Activated CD8-positive, alpha-beta memory T cell treated with anti-CD3 and anti-CD28 coated beads, Interleukin-2, amount 10 ng/mL, durations not matched to agents 7 days and 5 days (primary cell): ENCODE measurements around the gene MYT1. TPM values are rescaled to one million over a fixed set of nuclear protein-coding genes. Genes with fewer than 3 reads are reported as not detected.
"Not testable (repeated sequence)": the region's sequence is repeated elsewhere in the genome, so short reads cannot be mapped to it uniquely, and the experiment has no call there.

Source experiments
- ATAC-seq: fragments of 150-1000 bp; cut with Tn5 transposase; one replicate; pipeline ENCODE4 v1.10.0; 2021; ENCODE audit warnings: moderate library complexity
- CTCF ChIA-PET: fragments of 350-600 bp; sonication (Branson Sonifier 250); formaldehyde crosslinking; loops from one replicate; lab custom pipeline; 2021; ENCODE audit warnings: antibody characterized with exemption; lab: Charles Lee
- DNase-seq: peaks from one replicate; pipeline ENCODE4 v3.0.0-alpha.2; 2020
- H3K27ac Mint-ChIP-seq: one replicate; pipeline ENCODE4 v1.8.0; 2021; ENCODE audit warnings: mild to moderate bottlenecking, mixed read lengths
- H3K27me3 Mint-ChIP-seq: one replicate; pipeline ENCODE4 v1.8.0; 2021; ENCODE audit warnings: mixed read lengths
- H3K36me3 Mint-ChIP-seq: one replicate; pipeline ENCODE4 v1.8.0; 2021; ENCODE audit warnings: mild to moderate bottlenecking, mixed read lengths
- H3K4me1 Mint-ChIP-seq: one replicate; pipeline ENCODE4 v1.8.0; 2021; ENCODE audit warnings: mixed read lengths
- H3K4me3 Mint-ChIP-seq: one replicate; pipeline ENCODE4 v1.8.0; 2021; ENCODE audit warnings: mild to moderate bottlenecking, moderate library complexity, mixed read lengths
- H3K9me3 Mint-ChIP-seq: one replicate; pipeline ENCODE4 v1.8.0; 2022; ENCODE audit warnings: low read depth, mixed read lengths
- total RNA-seq, 2 experiments: library from RNA; stranded (reverse); gene quantifications; one replicate each; pipeline ENCODE4 v1.2.3, GENCODE V29; 2021

MYT1 gene
- total RNA-seq, 2 experiments from 2014 or later, result not detected

DNA sequence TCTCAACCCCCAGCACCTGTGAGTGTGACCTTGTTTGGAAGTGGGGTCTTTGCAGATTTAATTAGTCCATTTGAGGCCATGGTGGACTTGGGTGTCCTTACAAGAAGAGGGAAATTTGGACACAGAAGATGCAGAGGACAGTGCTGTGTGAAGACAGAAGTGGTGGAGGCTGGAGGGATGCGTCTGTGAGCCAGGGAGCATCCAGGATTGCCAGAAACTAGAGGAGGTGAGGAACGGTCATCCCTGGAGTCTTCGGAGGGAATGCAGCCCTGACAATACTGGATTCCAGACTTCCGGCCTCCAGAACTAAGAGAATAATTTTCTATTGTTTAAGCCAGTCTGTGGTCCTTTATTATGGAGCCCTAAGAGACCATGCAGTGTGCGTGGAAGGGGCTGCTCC is 34.0 kb upstream of the MYT1 start:
- Mint-ChIP-seq H3K9me3 (no peaks in the 10 kb centered on the region), H3K36me3 (no peaks in the 10 kb centered on the region), H3K27ac (no peak overlapping the region), H3K4me1 (no peaks in the 10 kb centered on the region), H3K27me3 (peaks cover 15% of the 10 kb centered on the region), H3K4me3 (no peak overlapping the region)
- ATAC-seq (no peak), DNase-seq (no peak)
- CTCF ChIA-PET, result interaction anchor here (0.7 kb wide), 1 partner anchor 92 kb away, joined by 3 read pairs; no protein-coding TSS in a partner anchor

- no peak for DNase-seq
- Mint-ChIP-seq H3K4me1 (no peaks in the 10 kb centered on the region), H3K4me3 (no peak overlapping the region), H3K27me3 (peaks cover 15% of the 10 kb centered on the region), H3K27ac (no peak overlapping the region), H3K9me3 (no peaks in the 10 kb centered on the region), H3K36me3 (no peaks in the 10 kb centered on the region)
- CTCF ChIA-PET, result interaction anchor here (1.0 kb wide), 1 partner anchor 10 kb away, joined by 3 read pairs; no protein-coding TSS in a partner anchor
- ATAC-seq, result no peak
Observed at GRCh38 chr20:64130876-64131275, 33.4 kb upstream of the MYT1 start.

DNA sequence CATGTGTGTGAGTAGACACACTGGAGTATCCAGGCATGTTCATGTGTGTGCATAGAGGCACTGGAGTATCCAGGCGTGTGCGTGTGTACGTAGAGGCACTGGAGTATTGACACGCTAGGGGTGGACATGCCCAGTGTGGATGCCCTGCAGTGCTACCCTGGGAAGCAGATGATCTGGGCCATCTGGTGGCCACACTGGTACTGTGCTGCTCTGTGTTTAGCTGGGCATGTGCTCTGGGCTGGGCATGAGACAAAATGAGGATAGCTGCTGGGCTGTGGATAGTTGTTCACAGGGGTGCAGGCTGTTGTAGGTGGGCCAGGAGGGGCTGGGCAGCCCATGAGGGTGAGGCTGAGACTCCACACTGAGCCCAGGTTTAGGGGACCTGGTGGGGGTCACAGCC is 32.8 kb upstream of the MYT1 start:
- Mint-ChIP-seq H3K4me1 (no peaks in the 10 kb centered on the region), H3K36me3 (no peaks in the 10 kb centered on the region), H3K27me3 (peaks cover 15% of the 10 kb centered on the region), H3K4me3 (no peak overlapping the region), H3K9me3 (no peaks in the 10 kb centered on the region), H3K27ac (no peak overlapping the region)
- peak; percentile 66 for ATAC-seq
- CTCF ChIA-PET, result interaction anchor here (1.0 kb wide), 1 partner anchor 11 kb away, joined by 3 read pairs; no protein-coding TSS in a partner anchor
- no peak for DNase-seq

- Mint-ChIP-seq H3K36me3 (no peaks in the 10 kb centered on the region), H3K9me3 (no peaks in the 10 kb centered on the region), H3K4me3 (no peak overlapping the region), H3K27me3 (peaks cover 5% of the 10 kb centered on the region), H3K4me1 (no peaks in the 10 kb centered on the region), H3K27ac (no peak overlapping the region)
- ATAC-seq, result peak; percentile 12
- no peak for DNase-seq
- CTCF ChIA-PET, result no interaction called here
Observed at GRCh38 chr20:64133951-64134407, 30.3 kb upstream of the MYT1 start.

- H3K27ac Mint-ChIP-seq, DNase-seq, H3K4me1 Mint-ChIP-seq, H3K36me3 Mint-ChIP-seq, CTCF ChIA-PET, H3K27me3 Mint-ChIP-seq, H3K9me3 Mint-ChIP-seq, H3K4me3 Mint-ChIP-seq, ATAC-seq: not testable (repeated sequence)
Observed at GRCh38 chr20:64134744-64135143, 29.5 kb upstream of the MYT1 start.

DNA sequence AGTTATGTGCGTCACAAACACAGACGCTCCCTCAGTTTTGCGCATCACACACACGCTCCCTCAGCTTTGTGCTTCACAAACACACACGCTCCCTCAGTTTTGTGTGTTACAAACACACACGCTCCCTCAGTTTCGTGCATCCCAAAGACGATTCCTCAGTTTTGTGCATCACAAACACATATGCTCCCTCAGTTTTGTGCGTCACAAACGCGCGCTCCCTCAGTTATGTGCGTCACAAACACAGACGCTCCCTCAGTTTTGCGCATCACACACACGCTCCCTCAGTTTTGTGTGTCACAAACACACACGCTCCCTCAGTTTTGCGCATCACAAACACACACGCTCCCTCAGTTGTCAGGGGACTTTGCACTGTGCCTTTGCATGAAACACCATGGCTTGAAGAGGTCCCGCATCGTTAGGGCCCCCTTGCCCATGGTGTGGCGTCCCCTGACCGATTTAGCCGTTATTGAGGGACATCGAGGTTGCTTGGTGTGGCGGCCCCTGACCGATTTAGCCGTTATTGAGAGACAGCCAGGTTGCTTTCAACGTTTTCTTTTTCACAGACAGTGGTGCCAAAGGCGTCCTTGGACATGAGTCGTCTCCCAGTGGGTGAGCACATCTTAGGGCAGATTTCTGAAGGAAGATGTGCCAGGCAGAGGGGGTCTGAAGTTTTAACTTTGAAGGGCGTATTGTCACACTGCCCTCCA is 28.1 kb upstream of the MYT1 start:
- CTCF ChIA-PET, result no interaction called here
- no peaks in the 10 kb centered on the region for H3K36me3 Mint-ChIP-seq
- DNase-seq (no peak), ATAC-seq (no peak)
- no peaks in the 10 kb centered on the region for H3K4me1 Mint-ChIP-seq
- H3K9me3 Mint-ChIP-seq, result no peaks in the 10 kb centered on the region
- H3K27me3 Mint-ChIP-seq, result no peaks in the 10 kb centered on the region
- no peak overlapping the region for H3K27ac Mint-ChIP-seq
- H3K4me3 Mint-ChIP-seq, result no peak overlapping the region

DNA sequence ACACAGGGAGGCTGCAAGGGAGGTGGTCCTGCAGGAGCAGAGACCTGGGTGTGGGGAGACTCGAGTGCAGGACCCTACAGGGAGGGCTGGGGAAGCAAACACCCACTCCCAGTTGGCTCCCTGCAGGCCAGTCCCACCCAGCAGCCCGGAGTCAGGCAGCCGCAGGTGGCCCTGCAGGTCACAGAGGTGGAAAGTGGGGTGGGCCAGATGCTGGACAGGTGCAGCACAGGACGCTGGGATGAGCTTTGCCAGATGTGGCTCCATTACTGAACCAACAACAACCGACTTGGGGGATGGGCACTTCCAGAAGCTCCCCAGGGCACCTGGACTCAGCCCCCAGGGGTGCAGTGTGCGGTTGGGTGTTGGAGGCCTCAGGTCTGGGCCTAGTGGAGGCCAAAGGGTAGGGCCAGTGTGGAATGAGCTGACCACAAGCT is 26.6 kb upstream of the MYT1 start:
- DNase-seq (no peak), ATAC-seq (no peak)
- Mint-ChIP-seq H3K27ac (no peak overlapping the region), H3K27me3 (no peaks in the 10 kb centered on the region), H3K4me3 (no peak overlapping the region), H3K9me3 (no peaks in the 10 kb centered on the region), H3K4me1 (no peaks in the 10 kb centered on the region), H3K36me3 (no peaks in the 10 kb centered on the region)
- CTCF ChIA-PET, result no interaction called here

GRCh38 chr20:64138276-64138815 is 25.9 kb upstream of the MYT1 start:
- Mint-ChIP-seq H3K27me3 (no peaks in the 10 kb centered on the region), H3K9me3 (no peaks in the 10 kb centered on the region), H3K27ac (no peak overlapping the region), H3K4me3 (no peak overlapping the region), H3K36me3 (no peaks in the 10 kb centered on the region), H3K4me1 (no peaks in the 10 kb centered on the region)
- no peak for ATAC-seq
- CTCF ChIA-PET, result no interaction called here
- DNase-seq, result no peak

GRCh38 chr20:64139199-64140060 is 24.8 kb upstream of the MYT1 start:
- H3K4me1 Mint-ChIP-seq, result no peaks in the 10 kb centered on the region
- ATAC-seq (no peak), DNase-seq (no peak)
- peaks cover 6% of the 10 kb centered on the region for H3K9me3 Mint-ChIP-seq
- no peak overlapping the region for H3K4me3 Mint-ChIP-seq
- no peaks in the 10 kb centered on the region for H3K36me3 Mint-ChIP-seq
- H3K27me3 Mint-ChIP-seq, result no peaks in the 10 kb centered on the region
- H3K27ac Mint-ChIP-seq, result no peak overlapping the region
- CTCF ChIA-PET, result no interaction called here

GRCh38 chr20:64140061-64140931 is 24.0 kb upstream of the MYT1 start:
- Mint-ChIP-seq H3K27ac (no peak overlapping the region), H3K4me1 (no peaks in the 10 kb centered on the region), H3K9me3 (peaks cover 12% of the 10 kb centered on the region), H3K36me3 (no peaks in the 10 kb centered on the region), H3K4me3 (no peak overlapping the region), H3K27me3 (no peaks in the 10 kb centered on the region)
- DNase-seq (no peak), ATAC-seq (no peak)
- CTCF ChIA-PET, result no interaction called here

DNA sequence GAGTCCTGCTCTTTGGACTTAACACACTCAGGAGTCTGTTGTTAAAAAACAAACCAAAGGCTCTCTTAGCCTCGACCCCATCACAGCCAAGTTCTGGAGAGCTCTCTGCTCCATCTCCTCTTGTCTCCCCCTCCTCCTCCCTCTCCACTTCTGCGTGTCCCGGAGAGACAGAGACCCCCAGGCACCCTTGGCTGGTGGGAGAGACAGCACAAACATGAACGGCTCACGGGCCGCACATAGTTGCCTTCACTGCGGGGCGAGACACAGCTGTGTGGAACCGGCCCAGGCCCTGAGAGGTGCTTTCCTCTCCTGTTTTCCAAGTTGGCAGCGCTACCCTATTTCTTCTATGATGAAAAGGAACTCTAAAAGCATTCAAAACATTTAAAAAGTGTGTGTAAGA is 23.3 kb upstream of the MYT1 start:
- no peak for DNase-seq
- Mint-ChIP-seq H3K9me3 (peaks cover 12% of the 10 kb centered on the region), H3K4me1 (no peaks in the 10 kb centered on the region), H3K4me3 (no peak overlapping the region), H3K27ac (no peak overlapping the region), H3K27me3 (no peaks in the 10 kb centered on the region), H3K36me3 (no peaks in the 10 kb centered on the region)
- no peak for ATAC-seq
- CTCF ChIA-PET, result no interaction called here

GRCh38 chr20:64142590-64142989 is 21.7 kb upstream of the MYT1 start:
- no peaks in the 10 kb centered on the region for H3K27me3 Mint-ChIP-seq
- H3K36me3 Mint-ChIP-seq, result no peaks in the 10 kb centered on the region
- no peaks in the 10 kb centered on the region for H3K4me1 Mint-ChIP-seq
- no peak overlapping the region for H3K27ac Mint-ChIP-seq
- no peak overlapping the region for H3K4me3 Mint-ChIP-seq
- DNase-seq (no peak), ATAC-seq (no peak)
- peaks cover 12% of the 10 kb centered on the region for H3K9me3 Mint-ChIP-seq
- CTCF ChIA-PET, result interaction anchor here (1.3 kb wide), 1 partner anchor 41 kb away, joined by 3 read pairs; no protein-coding TSS in a partner anchor
